ENCODE measurements around the gene REXO4.

- TF ChIP-seq CTCF (optimal IDR thresholded peaks at IDR 0.05 in 1 of 3, IDR thresholded peaks at IDR 0.05 in 1 of 3, conservative IDR thresholded peaks at IDR 0.05 in 1 of 3; ENCODE audit: extremely low read depth in 1 of 3, insufficient read depth in 2 of 3, low read length in 3 of 3), result peak in 1 of 3 experiments; percentile 22
- TF ChIP-seq EZH2 (IDR thresholded peaks at IDR 0.05; ENCODE audit: low read length), result no peak
These were observed 31.9 kb upstream of the REXO4 start for GRCh38 chr9:133449760-133450159.
